RPMI8226 (cell line): Measurements from ENCODE around the gene KIAA2012.
"Not testable (repeated sequence)": the region's sequence is repeated elsewhere in the genome, so short reads cannot be mapped to it uniquely, and the experiment has no call there.

ENCODE experiments used
- DNase-seq: peaks from one replicate; pipeline ENCODE4 v3.0.0-alpha.2; 2015

Gene KIAA2012

DNA sequence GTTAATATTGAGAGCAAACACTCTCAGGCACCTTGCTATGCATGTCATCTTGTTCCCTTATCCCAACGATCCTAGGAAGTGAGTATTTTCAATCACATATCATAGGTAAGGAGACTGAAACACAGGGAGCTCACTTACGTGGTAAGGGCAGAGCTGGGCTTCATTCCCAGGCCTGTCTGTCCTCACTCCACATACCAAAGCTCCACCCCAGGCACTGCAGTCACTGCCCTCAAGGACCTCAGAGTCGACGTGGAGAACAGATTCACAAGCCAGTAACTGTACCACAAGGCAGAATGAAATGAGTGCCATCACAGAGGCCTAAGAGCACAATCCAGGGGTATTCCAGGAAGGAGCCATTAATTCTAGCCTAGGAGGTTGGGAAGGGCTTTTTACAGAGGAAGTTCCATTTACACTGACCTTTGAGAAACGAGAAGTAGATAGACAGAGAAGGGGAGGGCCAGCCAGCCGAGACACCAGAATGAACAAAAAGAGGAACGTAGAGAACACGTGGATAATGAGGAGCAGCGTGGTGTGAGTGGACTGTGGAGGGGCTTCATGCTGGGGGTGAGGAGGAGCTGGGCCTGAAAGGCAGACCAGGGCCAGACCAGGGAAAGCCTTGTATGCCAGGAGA is 48.6 kb downstream of the KIAA2012 start:
- no peak for DNase-seq

DNA sequence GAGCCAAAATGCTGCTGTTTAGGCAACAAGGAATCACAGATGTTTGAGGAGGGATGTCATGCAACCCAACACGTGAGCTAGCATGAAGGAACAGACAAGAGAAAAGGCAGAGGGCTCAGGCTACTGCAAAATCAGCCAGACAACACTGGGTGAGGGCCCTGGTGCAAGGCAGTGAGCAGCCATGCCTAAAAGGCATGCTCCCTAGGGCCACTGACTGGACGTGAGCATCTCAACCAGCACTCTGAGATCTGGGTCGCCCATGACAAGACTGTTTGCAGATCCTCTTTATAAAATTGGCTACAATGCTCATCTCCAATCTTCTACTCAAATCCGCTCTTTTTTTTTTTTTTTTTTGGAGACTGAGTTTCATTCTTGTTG is 49.1 kb downstream of the KIAA2012 start:
- DNase-seq: no peak

DNA sequence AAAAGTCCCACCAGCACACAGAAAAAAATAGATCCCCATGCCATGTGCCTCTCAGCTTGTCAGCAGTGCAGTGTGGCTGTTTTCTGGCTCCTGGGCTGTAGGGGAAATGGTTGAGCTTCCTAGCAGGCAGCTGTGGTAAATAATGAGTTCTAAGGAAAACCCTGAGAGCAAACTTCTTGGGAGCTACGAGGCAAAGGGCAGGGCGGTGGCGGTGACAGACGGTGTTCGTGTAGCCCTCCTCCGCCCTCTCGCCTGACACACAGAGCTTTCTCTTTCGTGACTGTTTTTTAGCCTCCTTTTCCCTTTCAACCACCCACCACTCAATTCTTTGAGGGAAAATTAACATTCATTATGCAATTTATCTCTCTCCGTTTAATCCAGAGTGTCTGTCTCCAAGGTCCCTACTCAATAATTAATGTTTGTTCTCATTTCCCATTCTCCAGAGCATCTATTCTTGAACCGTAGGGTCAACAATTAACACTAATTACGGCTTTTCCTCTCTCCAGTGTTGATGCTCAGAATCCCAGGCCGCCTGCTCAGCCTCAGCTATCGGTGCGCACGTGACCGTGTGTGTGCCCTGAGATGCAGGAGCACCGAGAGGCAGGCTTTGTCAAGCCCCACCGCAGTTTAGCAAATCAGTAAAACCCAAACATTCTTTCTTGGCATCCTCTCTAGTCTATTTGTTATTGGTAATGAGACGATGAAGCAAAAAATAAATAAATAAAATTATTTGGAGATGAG is 50.1 kb downstream of the KIAA2012 start:
- no peak for DNase-seq

DNA sequence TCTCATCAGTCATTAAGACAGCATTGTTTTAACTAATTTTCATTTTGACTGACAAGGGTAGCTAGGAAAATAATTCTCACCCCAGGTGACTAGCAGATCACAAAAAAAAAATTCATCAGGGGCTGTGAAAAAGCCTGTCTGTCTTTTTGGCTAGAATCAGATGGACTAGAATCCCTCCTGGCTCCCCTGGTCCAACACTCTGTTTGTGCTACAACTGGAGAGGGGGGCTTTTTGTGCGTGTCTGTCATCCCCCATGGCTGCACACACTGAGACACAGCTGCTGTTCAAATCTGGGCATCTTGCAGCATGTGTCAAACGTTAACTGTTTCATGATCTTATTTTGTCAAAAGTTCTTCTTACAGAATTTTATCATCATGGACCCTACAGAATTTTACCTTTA is 51.2 kb downstream of the KIAA2012 start:
- DNase-seq: no peak

DNA sequence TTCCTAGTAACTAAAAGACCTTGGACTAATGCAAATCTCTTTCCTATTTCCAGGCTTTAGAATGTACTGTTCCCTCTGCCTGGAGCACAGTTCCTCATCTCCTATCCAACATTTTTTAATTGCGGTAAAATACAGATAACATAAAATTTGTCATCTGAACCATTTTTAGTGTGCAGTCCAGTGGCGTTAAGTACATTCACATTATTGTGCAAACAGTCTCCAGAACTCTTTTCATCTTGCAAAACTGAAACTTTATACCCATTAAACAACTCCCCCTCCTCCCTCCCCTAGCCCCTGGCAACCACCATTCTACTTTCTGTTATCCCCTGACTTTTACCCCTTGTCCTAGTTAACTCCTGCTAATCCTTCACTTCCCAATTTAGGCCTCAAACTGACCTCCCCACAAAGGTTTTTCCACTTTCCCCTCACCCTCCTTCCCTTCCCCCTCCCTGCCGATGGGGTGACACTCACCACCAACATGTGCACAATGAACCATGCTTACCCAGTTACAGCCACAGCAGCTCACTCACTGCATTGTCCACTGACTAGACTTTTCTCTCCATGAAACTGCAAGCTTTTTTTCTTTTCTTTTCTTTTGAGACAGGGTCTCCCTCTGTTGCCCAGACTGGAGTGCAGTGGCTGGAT is 54.8 kb downstream of the KIAA2012 start:
- no peak for DNase-seq

DNA sequence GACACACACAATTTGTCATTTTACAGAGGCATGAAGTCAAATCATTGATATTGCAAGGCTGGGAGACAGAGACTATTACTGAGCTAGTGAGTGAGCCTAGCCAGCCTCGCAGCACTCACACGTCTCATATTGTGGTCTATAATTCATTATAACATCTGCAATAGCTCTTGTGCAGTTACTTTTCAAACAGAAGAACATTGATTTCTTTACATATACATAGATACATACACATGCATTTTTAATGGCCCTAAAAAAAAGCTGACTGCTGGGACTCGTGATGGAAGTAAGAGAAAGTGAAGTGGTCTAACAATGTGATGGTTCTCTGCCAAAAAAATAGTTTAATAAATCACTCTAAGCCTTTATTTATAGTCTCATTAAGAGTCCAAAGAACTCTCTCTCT is 56.8 kb downstream of the KIAA2012 start:
- no peak for DNase-seq

DNA sequence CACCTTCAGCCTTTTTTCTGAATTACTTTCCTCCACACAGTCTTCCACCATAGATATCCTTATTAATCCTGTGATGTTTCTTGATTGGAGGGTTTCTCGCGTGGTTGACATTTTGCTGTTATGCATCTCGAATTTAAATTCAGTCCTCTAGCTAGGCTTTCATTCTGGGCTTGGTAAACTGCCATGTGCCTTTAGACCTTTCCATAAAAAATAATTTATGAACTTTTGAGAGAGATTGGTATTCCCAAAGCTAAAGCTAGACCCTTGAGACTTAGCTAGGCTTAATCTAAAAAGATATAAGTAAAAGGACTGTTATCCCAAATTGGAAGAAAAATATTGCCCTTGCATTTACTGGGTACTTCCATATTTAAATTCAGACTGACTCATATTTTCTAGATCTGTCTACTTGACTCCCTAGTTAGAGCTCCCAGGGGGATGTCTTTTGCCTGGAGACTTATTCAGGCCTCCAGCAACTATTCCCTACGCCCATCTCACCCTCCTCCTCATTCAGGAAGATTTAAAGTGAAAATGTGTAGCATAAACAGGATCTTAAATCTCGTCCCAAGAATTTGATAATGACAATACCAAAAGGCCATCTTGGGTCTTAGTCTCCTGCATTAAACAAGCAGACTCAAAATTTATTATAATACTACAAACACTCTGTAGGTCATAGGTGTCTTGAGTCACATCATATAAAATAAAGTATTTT is 60.3 kb downstream of the KIAA2012 start:
- no peak for DNase-seq

DNA sequence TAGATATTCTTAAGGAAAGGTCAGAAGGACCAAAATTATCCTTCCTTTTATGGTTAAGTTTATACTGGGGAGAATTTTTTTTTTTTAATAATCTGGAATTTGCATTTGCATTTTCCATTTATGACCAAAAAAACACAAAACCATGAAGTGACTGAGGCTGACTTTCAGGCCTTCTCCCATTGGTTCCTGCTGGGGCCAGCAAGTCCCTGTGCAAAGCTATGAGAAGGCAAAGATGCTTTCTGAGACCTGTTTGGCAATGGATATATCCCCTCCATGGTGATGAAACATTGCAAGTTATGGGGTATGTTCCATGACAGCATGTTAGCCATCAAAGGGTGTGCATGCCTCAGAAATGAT is 60.8 kb downstream of the KIAA2012 start:
- DNase-seq: no peak

DNA sequence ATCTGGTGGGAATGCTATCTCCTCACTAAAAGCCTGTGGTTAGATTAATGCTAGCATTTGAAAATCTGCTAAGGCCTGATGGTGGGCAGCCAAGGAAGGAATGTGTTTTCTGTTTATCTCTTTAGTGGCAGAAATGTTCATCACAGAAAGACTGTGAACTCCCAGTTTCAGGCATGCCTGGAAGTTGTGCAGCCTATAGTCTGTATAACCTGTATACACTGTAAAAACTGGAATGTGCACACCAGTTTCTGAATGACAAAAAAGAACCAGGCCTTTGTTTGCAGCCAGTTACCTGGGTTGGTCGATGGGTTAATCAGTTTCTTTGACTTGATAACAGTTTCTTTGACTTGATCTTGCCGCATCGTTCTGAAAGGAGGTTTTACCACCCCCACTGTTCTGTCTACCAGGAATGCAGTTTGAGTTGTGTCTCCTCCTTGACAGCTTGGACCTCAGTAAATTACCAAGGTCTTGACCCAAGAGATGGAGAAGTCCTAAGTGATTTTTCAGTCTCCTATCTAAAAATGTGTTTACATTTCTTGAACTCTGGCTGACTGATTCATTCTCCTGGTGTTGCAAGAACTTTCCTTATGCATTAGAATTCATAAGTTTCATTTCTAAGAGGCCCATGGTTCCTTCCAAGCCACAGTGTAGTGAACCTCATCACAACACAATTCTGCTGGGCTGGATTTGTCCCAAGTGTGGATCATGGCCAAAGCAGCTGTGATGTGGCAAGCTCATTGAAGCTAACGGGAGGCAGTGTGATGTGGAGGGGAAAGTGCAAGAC is 62.2 kb downstream of the KIAA2012 start:
- DNase-seq: no peak

DNA sequence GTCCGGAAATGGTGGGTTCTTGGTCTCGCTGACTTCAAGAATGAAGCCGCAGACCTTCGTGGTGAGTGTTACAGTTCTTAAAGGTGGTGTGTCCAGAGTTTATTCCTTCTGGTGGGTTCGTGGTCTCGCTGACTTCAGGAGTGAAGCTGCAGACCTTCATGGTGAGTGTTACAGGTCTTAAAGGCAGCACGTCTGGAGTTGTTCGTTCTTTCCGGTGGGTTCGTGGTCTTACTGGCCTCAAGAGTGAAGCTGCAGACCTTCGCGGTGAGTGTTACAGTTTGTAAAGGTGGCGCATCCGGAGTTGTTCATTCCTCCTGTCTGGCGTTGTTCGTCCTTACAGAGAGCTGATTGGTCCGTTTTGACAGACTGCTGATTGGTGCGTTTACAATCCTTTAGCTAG is 63.0 kb downstream of the KIAA2012 start:
- DNase-seq: not testable (repeated sequence)

DNA sequence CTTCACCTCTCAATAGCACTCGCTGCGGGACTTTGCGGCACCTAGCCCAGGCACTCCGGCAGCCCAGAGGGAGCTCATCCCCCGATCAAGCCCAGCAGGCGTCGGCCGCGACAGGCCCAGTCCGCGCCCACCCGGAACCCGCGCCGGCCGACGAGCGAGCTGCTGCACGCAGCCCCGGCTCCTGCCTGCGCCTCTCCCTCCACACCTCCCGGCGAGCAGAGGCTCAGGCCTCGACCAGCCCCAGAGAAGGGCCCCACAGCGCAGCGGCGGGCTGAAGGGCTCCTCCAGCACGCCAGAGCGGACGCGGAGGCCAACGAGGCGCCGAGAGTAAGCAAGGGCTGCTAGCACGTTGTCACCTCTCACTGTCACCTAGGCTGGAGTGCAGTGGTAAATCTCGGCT is 63.5 kb downstream of the KIAA2012 start:
- no peak for DNase-seq

DNA sequence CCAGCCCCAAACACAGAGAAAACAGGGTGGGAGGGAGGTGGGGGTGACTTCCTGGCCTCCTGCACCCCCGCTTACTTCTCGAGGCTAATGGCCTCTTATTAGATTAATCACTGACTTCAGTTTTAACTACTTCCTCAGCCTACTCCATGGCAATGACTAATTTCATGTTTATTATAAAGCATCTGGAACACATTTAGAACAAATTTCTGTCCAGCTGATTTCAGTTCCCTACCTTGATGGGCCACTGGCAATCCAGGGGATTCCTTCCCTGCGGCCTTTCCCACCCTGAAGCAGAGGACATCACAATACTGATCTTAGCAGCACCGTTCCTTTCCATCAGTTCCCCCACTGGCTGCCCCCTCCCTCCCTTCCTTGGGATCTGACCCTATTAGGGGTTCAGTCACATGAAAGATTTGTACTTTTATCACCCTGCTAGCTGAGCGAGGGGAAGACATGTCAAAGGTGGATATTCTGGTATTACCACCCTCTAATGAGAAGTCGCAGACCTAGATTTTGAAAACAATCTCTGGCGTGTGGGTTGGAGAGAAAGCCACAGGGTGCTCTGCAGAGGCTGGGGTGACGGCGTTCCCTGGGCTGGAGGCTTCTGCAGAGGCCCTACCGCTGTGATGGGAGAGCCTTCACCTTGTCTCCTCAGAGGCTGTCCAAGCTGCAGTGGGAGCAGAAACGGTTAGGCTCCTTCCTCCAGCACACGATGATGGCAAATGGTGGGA is 67.6 kb downstream of the KIAA2012 start:
- DNase-seq: no peak

DNA sequence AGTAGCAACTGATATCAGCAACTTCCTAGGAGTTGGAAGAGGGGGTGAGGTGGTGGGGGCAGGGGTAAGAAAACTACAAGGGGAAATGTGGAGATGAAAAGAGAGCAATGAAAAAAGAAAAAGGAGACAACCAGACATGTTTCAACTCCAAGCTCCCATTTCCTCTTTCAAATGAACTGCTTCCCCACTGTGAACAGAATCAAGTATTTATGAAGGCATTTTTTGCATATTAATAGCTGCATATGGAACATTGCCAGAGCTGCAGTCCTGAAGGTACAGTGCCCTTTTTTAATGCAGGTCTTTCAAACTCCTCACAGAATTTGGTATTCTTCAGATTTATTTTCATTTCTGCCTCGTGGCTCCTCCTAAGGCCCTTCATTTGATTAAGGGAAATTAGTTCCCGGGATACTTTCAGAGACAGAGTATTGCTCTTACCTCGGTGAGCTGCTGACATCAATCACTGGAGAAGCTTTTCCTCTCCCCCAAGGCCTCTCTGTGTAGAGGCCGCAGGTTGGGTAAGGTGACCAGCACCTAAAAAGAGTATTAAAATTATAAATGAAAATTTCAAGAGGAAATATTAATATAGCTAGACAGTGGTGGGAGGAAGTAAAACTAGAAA is 68.4 kb downstream of the KIAA2012 start:
- no peak for DNase-seq

DNA sequence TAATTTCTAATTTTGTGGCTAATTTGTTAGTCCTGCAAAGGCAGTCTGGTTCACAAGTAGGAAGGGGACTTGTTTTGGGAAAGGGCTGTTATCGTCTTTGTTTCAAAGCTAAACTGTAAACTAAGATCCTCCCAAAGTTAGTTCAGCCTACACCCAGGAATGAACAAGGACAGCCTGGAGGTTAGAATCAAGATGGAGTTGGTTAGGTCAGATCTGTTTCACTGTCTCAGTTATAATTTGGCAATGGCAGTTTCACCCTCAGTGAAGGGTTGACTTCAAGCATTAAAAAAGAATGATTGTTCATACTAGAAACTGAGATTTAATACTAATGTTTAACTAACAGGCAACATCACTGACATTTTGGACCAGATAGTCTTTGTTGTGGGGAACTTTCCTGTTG is 69.5 kb downstream of the KIAA2012 start:
- DNase-seq: no peak

DNA sequence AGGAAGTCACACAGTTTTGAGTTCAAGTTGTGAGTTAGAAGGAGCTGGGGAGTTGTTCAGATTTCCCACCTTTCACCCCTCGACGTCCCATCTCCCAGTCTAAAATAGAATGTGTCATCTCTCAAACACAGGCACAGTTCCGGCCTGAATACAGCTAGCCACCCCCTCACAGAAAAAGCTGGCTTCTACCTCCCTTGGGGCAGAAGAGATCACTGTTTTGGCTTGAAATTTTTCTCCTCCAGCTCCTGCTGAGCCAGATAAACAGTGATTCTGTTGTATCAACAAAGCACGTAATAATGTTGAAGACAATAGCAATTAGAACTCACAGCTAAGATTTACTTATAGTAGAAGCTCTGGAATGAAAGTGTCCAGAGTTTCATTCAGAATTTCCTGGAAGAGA is 74.7 kb downstream of the KIAA2012 start:
- no peak for DNase-seq

DNA sequence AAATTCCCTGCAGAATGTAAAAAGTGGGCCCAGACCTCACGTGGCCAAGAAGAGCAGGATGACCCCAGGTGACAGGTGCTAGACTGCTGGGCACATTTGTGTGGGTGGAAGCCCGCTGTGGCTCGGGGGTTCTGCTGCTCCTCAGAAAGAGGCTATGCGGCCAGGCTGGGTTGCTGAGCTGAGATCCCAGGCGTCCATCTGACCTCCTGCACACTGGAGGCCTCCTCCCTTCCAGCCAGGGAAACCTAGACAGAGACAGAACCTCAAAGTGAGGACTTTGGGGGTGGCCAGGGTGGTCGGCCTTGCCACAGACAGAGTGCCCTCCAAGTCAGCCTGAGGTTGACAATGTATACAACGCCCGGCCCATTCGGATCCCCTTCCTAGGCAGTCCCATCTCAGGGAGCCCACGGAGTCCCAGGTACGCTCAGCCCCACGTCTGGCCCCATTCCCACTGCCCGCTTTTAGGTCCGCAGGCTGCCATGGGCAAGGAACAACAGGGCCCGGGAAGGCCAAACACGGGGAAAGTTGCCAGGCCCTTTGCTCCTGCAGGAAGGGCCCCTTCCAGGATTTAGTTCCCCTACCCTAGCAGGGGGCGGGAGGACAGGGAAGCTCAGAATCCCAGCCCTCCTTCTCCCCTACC is 75.6 kb downstream of the KIAA2012 start:
- DNase-seq: no peak

DNA sequence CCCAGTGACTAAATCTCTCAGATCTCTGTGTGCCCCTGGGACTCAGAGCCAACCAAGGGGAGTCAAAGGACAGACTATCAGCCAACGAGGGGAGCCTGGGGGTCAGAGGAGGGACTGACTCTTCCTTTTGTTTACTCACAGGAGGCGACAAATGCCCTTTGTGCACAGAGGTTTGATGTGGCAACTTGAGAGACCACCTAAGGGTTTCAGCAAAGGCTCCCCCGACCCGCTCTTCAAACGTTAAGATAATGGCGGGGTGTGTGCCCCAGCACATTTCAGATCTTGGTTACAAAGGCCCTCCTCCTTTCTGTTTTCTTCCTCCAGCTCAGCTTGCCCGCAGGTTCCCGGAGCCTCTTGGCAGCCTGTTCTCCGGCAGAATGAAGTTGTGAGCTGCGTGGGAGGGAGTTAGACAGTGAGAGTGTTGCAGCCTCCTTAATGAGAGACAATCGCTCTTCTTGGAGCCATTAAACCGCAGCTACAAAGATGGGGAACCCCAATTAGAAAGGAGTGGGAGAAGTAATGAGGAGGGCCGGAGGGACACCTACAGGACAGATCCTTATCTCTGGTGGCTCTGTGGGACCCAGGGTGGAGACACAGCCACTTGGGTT is 76.2 kb downstream of the KIAA2012 start:
- no peak for DNase-seq

DNA sequence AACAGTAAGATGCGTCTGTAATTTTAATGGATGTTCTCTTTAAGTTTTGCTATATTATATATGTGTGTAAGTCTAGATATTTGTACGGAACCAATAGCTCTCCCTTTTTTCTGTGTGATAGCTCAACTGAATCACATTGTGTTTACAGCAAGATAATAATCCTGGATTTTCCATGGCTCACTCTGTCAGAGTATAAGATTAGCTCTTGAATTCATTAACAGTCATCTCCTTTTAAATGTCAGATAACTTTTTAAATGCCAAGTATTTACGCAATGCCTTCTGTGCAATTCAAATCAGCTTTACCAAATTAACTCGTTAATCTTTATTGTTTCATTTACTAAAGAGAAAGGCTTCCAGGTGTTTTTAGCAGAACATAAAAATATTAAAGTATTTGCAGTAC is 76.9 kb downstream of the KIAA2012 start:
- no peak for DNase-seq

DNA sequence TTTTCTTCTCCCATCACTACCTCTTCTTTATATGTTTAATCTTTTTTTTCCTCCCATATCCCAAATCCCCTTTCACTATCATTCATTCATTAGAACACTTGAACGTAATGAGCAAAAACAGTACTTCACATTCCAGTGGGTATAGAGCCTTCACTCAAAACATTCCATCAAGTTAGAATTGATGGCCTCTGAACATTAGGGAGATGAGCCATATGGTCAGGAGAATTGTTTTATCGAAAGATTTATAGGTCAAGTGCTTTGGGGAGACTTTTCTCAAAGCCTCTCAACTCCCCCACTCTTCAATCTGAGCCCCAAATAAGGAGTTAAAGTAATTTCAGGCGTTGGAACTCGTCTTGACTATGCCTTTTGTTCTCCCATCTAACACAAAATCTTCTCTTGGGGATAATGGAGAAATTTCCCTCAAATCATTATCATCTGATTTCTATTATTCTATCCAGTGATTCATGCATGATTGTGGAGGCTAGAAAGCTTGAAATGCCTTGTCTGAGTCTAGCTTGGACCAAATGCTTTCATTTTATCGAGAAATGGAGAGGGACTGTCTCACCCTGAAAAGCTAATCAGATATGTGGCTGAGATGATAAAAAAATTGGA is 79.2 kb downstream of the KIAA2012 start:
- no peak for DNase-seq

DNA sequence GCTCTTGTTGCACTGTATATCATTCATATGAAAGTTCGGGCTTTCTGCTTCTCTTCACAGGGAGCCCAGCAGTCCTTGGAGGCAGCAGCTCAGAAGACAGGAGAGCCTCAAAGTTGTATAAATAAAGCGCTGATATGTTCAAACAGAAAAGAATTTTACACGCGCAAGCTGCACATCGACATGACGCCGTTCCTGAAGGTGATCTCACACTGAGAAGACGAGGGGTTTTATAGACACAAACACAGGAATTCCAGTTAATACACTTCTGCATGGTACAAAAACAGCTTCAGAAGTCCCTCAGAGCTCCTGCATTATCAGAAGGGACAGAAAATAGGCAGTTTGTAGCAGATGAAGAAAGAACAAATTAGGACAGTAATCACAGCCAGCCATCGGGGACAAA is 81.6 kb downstream of the KIAA2012 start:
- no peak for DNase-seq
